ENCODE results near the gene SYTL3. TPM values are rescaled to one million over a fixed set of nuclear protein-coding genes. Genes with fewer than 3 reads are reported as not detected.

SYTL3 gene
- total RNA-seq, 2 donors from 2014 or later, result 0.58 to 0.79 TPM

DNA sequence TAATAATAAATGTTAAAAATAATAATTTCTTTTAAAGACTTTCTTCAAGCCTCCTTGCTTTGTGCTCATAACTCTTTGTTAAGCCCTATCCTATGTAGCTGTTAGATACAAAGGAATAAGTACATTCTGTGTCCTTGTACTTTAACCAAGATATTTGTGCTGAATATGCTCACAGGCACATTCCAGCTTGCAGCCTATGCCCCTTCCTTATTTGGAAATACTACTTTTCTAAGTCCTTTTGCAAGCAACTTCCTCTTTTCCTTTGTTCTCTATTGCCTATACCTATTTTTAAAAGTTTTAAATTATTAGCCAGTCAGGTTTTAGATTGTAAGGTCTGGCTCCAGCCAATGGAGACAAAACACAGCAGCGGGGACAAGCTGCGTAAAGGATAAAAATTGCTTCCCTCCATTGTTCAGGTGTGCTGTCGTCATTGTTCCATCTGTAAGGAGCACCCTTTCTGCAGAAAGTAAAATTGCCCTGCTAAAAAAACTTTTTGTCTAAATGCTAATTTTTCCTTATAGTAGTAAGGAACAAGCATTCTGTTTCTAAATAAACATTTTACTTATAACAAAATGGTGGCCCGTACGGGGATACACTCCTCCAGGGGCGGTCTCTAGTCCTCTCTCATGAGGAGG is 80.2 kb downstream of the SYTL3 start:
- Mint-ChIP-seq H3K4me1 (no peaks in the 10 kb centered on the region), H3K27ac (peak overlapping the region; percentile 75), H3K27me3 (ENCODE audit: insufficient read depth) (no peaks in the 10 kb centered on the region), H3K9me3 (peaks cover 16% of the 10 kb centered on the region), H3K36me3 (ENCODE audit: low read depth) (no peaks in the 10 kb centered on the region), H3K4me3 (no peak overlapping the region)
- Histone ChIP-seq H3K27me3 (ENCODE audit: control insufficient read depth, insufficient read depth, low read length, poor library complexity, severe bottlenecking) (no peaks in the 10 kb centered on the region), H3K27ac (ENCODE audit: low read depth, low read length) (no peak overlapping the region), H3K9me3 (ENCODE audit: control insufficient read depth, low read length) (peaks cover 18% of the 10 kb centered on the region), H3K4me1 (ENCODE audit: control insufficient read depth, insufficient read depth, low read length) (no peaks in the 10 kb centered on the region), H3K36me3 (ENCODE audit: control insufficient read depth, insufficient read depth, low read length) (no peaks in the 10 kb centered on the region), H3K9ac (ENCODE audit: extremely low read depth, low read length, poor library complexity, severe bottlenecking) (no peak overlapping the region), H3K4me3 (ENCODE audit: low read length) (no peak overlapping the region)
- no peak for DNase-seq
- TF ChIP-seq, protein P1, sequence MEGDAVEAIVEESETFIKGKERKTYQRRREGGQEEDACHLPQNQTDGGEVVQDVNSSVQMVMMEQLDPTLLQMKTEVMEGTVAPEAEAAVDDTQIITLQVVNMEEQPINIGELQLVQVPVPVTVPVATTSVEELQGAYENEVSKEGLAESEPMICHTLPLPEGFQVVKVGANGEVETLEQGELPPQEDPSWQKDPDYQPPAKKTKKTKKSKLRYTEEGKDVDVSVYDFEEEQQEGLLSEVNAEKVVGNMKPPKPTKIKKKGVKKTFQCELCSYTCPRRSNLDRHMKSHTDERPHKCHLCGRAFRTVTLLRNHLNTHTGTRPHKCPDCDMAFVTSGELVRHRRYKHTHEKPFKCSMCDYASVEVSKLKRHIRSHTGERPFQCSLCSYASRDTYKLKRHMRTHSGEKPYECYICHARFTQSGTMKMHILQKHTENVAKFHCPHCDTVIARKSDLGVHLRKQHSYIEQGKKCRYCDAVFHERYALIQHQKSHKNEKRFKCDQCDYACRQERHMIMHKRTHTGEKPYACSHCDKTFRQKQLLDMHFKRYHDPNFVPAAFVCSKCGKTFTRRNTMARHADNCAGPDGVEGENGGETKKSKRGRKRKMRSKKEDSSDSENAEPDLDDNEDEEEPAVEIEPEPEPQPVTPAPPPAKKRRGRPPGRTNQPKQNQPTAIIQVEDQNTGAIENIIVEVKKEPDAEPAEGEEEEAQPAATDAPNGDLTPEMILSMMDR (conservative IDR thresholded peaks at IDR 0.05), result no peak
- 97 to 100% methylated on average over 1 to 6 of the region's 6 CpGs for WGBS, 2 experiments (ENCODE audit: insufficient coverage in 1 of 2, insufficient read length in 1 of 2)

DNA sequence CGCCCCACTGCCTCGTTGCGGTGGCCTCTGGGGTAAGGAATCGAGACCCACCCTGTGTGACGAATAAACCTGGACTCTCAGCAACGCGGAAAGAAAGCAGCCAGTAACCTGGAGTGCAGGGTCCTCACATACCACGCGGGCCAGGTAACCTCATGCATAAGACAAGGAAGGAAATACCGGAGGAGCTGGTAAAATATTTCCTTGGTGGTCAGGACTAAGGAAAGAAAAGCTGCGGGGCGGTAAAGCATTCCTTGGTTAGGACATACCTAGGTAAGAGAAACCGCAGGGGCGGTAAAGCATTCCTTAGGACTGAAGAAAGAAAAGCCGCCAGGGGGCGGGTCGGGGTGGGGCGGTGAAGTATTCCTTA is 80.7 kb downstream of the SYTL3 start:
- no peaks in the 10 kb centered on the region for H3K4me1 Mint-ChIP-seq
- no peak overlapping the region for H3K4me3 Mint-ChIP-seq
- H3K27ac Mint-ChIP-seq, result peak overlapping the region; percentile 75

DNA sequence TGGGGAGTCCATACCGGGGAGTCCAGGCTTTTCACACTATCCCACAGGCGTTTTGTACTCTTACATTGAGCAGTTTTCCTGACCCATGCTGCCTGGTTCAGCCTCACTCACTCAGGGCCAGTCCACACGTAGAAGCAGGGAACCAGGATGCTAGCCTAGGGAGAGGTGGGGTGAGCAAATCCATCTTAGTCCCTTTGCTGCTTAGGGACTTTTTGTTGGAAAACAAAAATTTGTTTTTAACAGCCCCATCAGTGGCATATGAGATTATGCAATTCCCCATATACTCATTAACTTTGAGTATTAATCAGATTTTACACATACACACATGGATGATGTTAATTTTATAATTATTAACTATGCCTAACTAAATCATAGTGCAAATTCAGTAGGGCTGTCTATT is 85.2 kb downstream of the SYTL3 start:
- Mint-ChIP-seq H3K27me3 (ENCODE audit: insufficient read depth) (no peaks in the 10 kb centered on the region), H3K36me3 (ENCODE audit: low read depth) (no peaks in the 10 kb centered on the region), H3K9me3 (peaks cover 21% of the 10 kb centered on the region), H3K27ac (no peak overlapping the region), H3K4me3 (no peak overlapping the region), H3K4me1 (no peaks in the 10 kb centered on the region)
- no peak for DNase-seq
- Histone ChIP-seq H3K4me3 (ENCODE audit: low read length) (no peak overlapping the region), H3K4me1 (ENCODE audit: control insufficient read depth, insufficient read depth, low read length) (no peaks in the 10 kb centered on the region), H3K36me3 (ENCODE audit: control insufficient read depth, insufficient read depth, low read length) (no peaks in the 10 kb centered on the region), H3K9ac (ENCODE audit: extremely low read depth, low read length, poor library complexity, severe bottlenecking) (no peak overlapping the region), H3K27me3 (ENCODE audit: control insufficient read depth, insufficient read depth, low read length, poor library complexity, severe bottlenecking) (no peaks in the 10 kb centered on the region), H3K9me3 (ENCODE audit: control insufficient read depth, low read length) (peaks cover 28% of the 10 kb centered on the region), H3K27ac (ENCODE audit: low read depth, low read length) (no peak overlapping the region)
- WGBS, 2 experiments (ENCODE audit: insufficient coverage in 1 of 2, insufficient read length in 1 of 2), result 79 to 88% methylated on average over 2 to 3 of the region's 3 CpGs
- TF ChIP-seq, protein P1 (conservative IDR thresholded peaks at IDR 0.05), result no peak

More for the DNA sequence above, 80.7 kb downstream of the SYTL3 start:
- TF ChIP-seq, protein P1 (conservative IDR thresholded peaks at IDR 0.05), result peak; percentile 29
- H3K27me3 ChIP-seq (ENCODE audit: control insufficient read depth, insufficient read depth, low read length, poor library complexity, severe bottlenecking), result no peaks in the 10 kb centered on the region
- no peak overlapping the region for H3K9ac ChIP-seq (ENCODE audit: extremely low read depth, low read length, poor library complexity, severe bottlenecking)
- H3K4me3 ChIP-seq (ENCODE audit: low read length), result no peak overlapping the region
- WGBS, 2 experiments (ENCODE audit: insufficient coverage in 1 of 2, insufficient read length in 1 of 2), result 81 to 89% methylated on average over 9 to 18 of the region's 18 CpGs
- no peaks in the 10 kb centered on the region for H3K36me3 Mint-ChIP-seq (ENCODE audit: low read depth)
- no peaks in the 10 kb centered on the region for H3K4me1 ChIP-seq (ENCODE audit: control insufficient read depth, insufficient read depth, low read length)
- H3K27me3 Mint-ChIP-seq (ENCODE audit: insufficient read depth), result no peaks in the 10 kb centered on the region
- H3K9me3 Mint-ChIP-seq, result peaks cover 16% of the 10 kb centered on the region
- peaks cover 18% of the 10 kb centered on the region for H3K9me3 ChIP-seq (ENCODE audit: control insufficient read depth, low read length)
- no peak overlapping the region for H3K27ac ChIP-seq (ENCODE audit: low read depth, low read length)
- DNase-seq, result peak; percentile 98
- no peaks in the 10 kb centered on the region for H3K36me3 ChIP-seq (ENCODE audit: control insufficient read depth, insufficient read depth, low read length)

Data from endodermal cell (in vitro differentiated cells).